Smooth muscle cell (in vitro differentiated cells): ENCODE data around the gene HS3ST6. TPM values are rescaled to one million over a fixed set of nuclear protein-coding genes. Genes with fewer than 3 reads are reported as not detected.
"Not testable (repeated sequence)": the region's sequence is repeated elsewhere in the genome, so short reads cannot be mapped to it uniquely, and the experiment has no call there.

Experiments used
- DNase-seq: peaks from one replicate; lab custom pipeline; 2025; ENCODE audit not compliant: unreplicated experiment; lab: John Stamatoyannopoulos, UW
- H2AFZ ChIP-seq: fragments of 200-600 bp; sonication (generic); 2 replicates; pipeline ENCODE4 v1.6.0; 2016; ENCODE audit warnings: antibody characterized with exemption, low read depth, mild to moderate bottlenecking
- H3F3A ChIP-seq: fragments of 200-600 bp; sonication (generic); 2 replicates; pipeline ENCODE4 v1.6.0; 2017; ENCODE audit warnings: antibody characterized with exemption, low read depth
- H3K27ac ChIP-seq: fragments of 200-600 bp; sonication (generic); 2 replicates; pipeline ENCODE4 v1.5.1; 2016; ENCODE audit warnings: low read depth, mild to moderate bottlenecking
- H3K27me3 ChIP-seq: fragments of 200-600 bp; sonication (generic); 2 replicates; pipeline ENCODE4 v1.6.1; 2016; ENCODE audit warnings: low read depth, mild to moderate bottlenecking
- H3K36me3 ChIP-seq: fragments of 200-600 bp; sonication (generic); 2 replicates; pipeline ENCODE4 v1.5.1; 2016; ENCODE audit warnings: low read depth
- H3K4me1 ChIP-seq: fragments of 200-600 bp; sonication (generic); 2 replicates; pipeline ENCODE4 v1.5.1; 2016; ENCODE audit warnings: low read depth
- H3K4me2 ChIP-seq: fragments of 200-600 bp; sonication (generic); 2 replicates; pipeline ENCODE4 v1.6.0; 2016; ENCODE audit warnings: mild to moderate bottlenecking
- H3K4me3 ChIP-seq: fragments of 200-600 bp; sonication (generic); 2 replicates; pipeline ENCODE4 v1.5.1; 2016; ENCODE audit warnings: mild to moderate bottlenecking
- H3K79me2 ChIP-seq: fragments of 200-600 bp; sonication (generic); 2 replicates; pipeline ENCODE4 v1.6.0; 2016; ENCODE audit warnings: low read depth, mild to moderate bottlenecking
- H3K9ac ChIP-seq: fragments of 200-600 bp; sonication (generic); 2 replicates; pipeline ENCODE4 v1.6.0; 2016; ENCODE audit warnings: low read depth
- H3K9me3 ChIP-seq: fragments of 200-600 bp; sonication (generic); replicated peaks from 2 replicates; pipeline ENCODE4 v1.5.1; 2016; ENCODE audit warnings: low read depth
- H4K20me1 ChIP-seq: fragments of 200-600 bp; sonication (generic); 2 replicates; pipeline ENCODE4 v1.6.0; 2016; ENCODE audit warnings: low read depth
- CTCF ChIP-seq: fragments of 200-600 bp; sonication (generic); IDR thresholded peaks from 2 replicates; pipeline ENCODE4 v1.5.1; 2017; ENCODE audit warnings: borderline replicate concordance, mild to moderate bottlenecking, antibody characterized with exemption; ENCODE audit not compliant: insufficient read depth, poor library complexity, severe bottlenecking
- WGBS: methylation state at CpG from one replicate; pipeline ENCODE4 v1.1.7; 2016; ENCODE audit warnings: low lambda C conversion rate; 5-methylcytosine and 5-hydroxymethylcytosine counted together
- polyA plus RNA-seq: library from polyadenylated mRNA; unstranded; fragments of >200 nt; fragmentation: Nextera tagmentation; extraction: Ambion mirVana; gene quantifications from 2 replicates; pipeline ENCODE4 v1.2.1, GENCODE V29; 2016
- total RNA-seq: library from RNA; depleted of rRNA; stranded (reverse); fragments of >200 nt; gene quantifications from 2 replicates; pipeline ENCODE4 v1.2.3, GENCODE V29; 2014

HS3ST6 gene
- total and polyA plus RNA-seq, 2 experiments from 2014 or later = not detected

DNA sequence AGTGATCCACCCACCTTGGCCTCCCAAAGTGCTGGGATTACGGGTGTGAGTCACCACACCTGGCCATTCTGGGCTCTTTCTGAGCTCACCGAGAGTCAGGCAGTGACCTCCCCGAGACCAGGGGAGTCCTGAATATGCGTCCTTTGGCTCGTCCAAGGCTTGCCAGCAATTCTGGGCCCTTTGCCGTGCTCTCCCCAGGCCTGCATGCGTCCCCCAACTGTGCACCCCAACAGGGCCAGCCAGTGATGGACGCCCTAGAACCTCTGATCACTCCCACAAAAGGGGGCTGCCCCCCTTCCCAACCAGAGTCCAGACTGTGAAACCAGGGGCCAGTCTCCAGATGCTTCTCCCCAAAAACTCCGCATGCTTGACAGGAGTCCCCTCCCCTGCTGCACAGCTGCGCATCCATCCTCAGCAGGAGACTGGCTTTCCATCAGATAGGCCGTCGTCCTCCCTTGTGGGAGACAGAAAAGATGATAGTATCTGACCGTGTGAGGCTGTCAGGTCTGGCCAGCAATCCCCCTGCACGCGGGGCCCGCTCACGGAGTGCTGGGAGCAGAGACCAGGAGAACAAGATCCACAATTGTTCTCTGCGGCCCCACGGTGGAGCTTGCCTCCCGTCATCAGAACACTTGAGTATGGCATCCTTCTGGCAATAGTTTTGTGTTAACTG, 15.5 kb downstream of the HS3ST6 start:
- H4K20me1 ChIP-seq = no peaks in the 10 kb centered on the region
- H3K27ac ChIP-seq = no peak overlapping the region
- no peak overlapping the region for H3K9ac ChIP-seq
- H3K4me3 ChIP-seq = no peak overlapping the region
- no peaks in the 10 kb centered on the region for H3K9me3 ChIP-seq
- no peaks in the 10 kb centered on the region for H3K79me2 ChIP-seq
- H3F3A ChIP-seq = no peaks in the 10 kb centered on the region
- H3K4me1 ChIP-seq = peaks cover 4% of the 10 kb centered on the region
- TF ChIP-seq CTCF = no peak
- H3K27me3 ChIP-seq = no peaks in the 10 kb centered on the region
- 86% methylated on average over 20 of the region's 20 CpGs for WGBS
- DNase-seq = no peak
- no peak overlapping the region for H2AFZ ChIP-seq
- no peaks in the 10 kb centered on the region for H3K36me3 ChIP-seq
- H3K4me2 ChIP-seq = no peak overlapping the region

- WGBS = 90% methylated on average over 9 of the region's 9 CpGs
- Histone ChIP-seq H4K20me1 (no peaks in the 10 kb centered on the region), H2AFZ (no peak overlapping the region)
Observed at GRCh38 chr16:1900452-1900774, 17.8 kb downstream of the HS3ST6 start.

DNA sequence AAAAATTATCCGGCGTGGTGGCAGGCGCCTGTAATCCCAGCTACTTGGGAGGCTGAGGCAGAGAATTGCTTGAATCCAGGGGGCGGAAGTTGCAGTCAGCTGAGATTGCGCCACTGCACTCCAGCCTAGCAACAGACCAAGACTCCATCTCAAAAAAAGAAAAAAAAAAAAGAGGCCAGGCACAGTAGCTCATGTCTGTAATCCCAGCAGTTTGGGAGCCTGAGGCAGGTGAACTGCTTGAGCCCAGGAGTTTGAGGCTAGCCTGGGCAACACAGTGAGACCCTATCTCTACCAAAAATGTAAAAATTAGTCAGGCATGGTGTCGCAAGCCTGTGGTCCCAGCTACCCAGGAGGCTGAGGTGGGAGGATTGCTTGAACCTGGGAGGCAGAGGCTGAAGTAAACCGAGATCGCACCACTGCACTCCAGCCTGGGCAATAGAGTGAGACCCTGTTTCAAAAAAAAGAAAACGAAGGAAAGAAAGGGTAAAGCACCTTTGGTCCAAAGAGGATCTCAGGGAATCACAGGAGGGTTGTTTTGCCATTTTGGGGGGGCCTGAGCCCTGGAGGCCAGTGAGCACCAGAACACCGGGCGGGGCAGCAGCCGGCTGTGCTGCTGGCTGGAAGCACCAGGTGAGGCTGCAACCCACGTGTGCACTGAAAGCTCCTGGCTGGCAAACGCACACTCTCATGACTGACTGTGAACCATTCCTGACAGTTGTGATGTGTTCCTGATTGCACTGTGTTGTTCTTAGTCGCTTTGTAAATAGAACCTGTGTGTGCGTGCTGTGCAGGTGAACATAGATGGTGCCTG, 18.4 kb downstream of the HS3ST6 start:
- no peak overlapping the region for H3K4me2 ChIP-seq
- 85% methylated on average over 16 of the region's 16 CpGs for WGBS

More at GRCh38 chr16:1900452-1900774, 17.8 kb downstream of the HS3ST6 start:
- Histone ChIP-seq H3K4me1 (peaks cover 4% of the 10 kb centered on the region), H3K36me3 (no peaks in the 10 kb centered on the region), H3K9me3 (no peaks in the 10 kb centered on the region), H3K4me3 (no peak overlapping the region), H3K27me3 (no peaks in the 10 kb centered on the region), H3K9ac (no peak overlapping the region), H3F3A (no peaks in the 10 kb centered on the region), H3K27ac (no peak overlapping the region), H3K79me2 (no peaks in the 10 kb centered on the region), H3K4me2 (no peak overlapping the region)
- no peak for TF ChIP-seq CTCF
- no peak for DNase-seq

GRCh38 chr16:1897692-1898091, 20.5 kb downstream of the HS3ST6 start:
- not testable (repeated sequence) for H3K27me3 ChIP-seq, DNase-seq, H3F3A ChIP-seq, H3K36me3 ChIP-seq, H3K79me2 ChIP-seq, H3K27ac ChIP-seq, H3K9me3 ChIP-seq, H3K4me2 ChIP-seq, H3K4me1 ChIP-seq, H2AFZ ChIP-seq, H3K9ac ChIP-seq, H4K20me1 ChIP-seq, H3K4me3 ChIP-seq
- WGBS = 100% methylated on average over 2 of the region's 2 CpGs

More for the DNA sequence above, 18.4 kb downstream of the HS3ST6 start:
- no peaks in the 10 kb centered on the region for H3F3A ChIP-seq
- H4K20me1 ChIP-seq = no peaks in the 10 kb centered on the region
- H3K79me2 ChIP-seq = no peaks in the 10 kb centered on the region
- H3K9me3 ChIP-seq = no peaks in the 10 kb centered on the region
- no peaks in the 10 kb centered on the region for H3K27me3 ChIP-seq
- no peak for DNase-seq
- no peaks in the 10 kb centered on the region for H3K36me3 ChIP-seq
- TF ChIP-seq CTCF = no peak
- H3K9ac ChIP-seq = no peak overlapping the region
- no peak overlapping the region for H3K27ac ChIP-seq
- no peak overlapping the region for H3K4me3 ChIP-seq
- peaks cover 4% of the 10 kb centered on the region for H3K4me1 ChIP-seq
- H2AFZ ChIP-seq = no peak overlapping the region
